Pulmonary artery endothelial cell (primary cell): ENCODE results near the gene RPS2. TPM values are rescaled to one million over a fixed set of nuclear protein-coding genes. Genes with fewer than 3 reads are reported as not detected.

Experiments
- DNase-seq: peaks from one replicate; pipeline ENCODE4 v3.0.0-alpha.2; 2011; ENCODE audit warnings: low read depth, low spot score
- total RNA-seq: library from RNA; depleted of rRNA; stranded (reverse); fragments of >200 nt; gene quantifications from 2 replicates; pipeline ENCODE4 v1.2.3, GENCODE V29; 2014

The RPS2 gene
- total RNA-seq, 1 donor from 2014 or later = 4,514 TPM

DNA sequence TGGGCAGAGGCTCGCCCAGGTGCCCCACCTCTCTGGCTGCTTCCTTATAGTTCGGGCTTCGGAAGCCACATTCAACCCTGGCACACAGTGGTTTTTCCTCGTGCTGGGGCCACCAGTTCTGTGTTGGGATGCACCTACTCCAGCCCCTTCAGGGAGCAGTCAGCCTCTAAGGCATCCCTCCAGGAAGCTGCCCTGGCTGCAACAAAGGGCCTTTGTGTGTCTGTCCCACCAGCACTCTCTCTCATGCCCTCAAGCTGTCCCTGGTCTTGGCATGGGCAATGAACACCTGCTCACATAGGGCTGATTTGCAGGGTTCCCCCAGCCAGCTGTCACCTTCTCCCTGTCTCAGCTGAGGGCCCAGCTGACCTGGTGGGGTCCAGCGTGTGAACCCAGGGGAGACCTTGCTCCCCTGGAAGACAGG, 17.4 kb upstream of the RPS2 start:
- DNase-seq = no peak

DNA sequence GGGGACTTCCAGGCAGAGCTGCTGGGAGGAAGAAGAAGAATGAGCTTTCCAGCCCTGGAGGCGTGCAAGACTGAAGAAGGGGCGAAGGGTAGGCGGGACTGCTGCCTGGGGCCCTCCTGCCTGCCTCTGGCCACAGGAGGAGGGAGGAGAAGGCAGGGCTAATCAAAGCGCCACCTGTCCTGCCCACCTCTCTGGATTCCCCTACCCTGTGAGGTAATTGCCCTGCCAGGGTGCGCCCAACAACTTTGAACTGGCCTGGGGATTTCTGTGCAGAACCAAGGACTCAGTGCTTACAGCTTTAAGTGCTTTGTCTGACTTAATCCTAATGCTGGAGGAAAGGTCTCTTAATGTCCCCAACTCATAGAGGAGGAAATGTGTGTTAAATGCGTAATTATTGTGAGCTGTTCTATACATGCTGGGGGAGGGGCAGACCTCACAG, 16.8 kb upstream of the RPS2 start, which contains the start of gene NOXO1:
Gene NOXO1 (minus strand): TSS at position 72 of the 439 bp plus-strand sequence. CDS start 290 bp downstream, outside the sequence.
- DNase-seq = no peak

DNA sequence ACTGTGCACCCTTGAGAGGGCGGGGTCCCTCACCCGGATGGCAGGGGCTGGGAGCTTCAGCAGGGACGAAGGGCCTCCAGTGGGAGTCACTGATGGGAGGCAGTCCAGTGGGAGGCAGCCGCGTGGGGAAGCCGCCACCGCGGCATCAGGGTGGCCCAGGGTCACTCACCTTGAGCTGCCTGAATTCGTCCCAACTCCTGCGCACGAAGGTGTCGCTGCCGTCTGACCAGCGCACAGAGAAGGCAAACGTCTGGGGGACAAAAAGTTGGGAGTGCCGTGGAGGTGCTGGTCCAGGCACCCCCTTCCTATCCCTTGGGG, 16.1 kb upstream of the RPS2 start:
- DNase-seq = no peak

DNA sequence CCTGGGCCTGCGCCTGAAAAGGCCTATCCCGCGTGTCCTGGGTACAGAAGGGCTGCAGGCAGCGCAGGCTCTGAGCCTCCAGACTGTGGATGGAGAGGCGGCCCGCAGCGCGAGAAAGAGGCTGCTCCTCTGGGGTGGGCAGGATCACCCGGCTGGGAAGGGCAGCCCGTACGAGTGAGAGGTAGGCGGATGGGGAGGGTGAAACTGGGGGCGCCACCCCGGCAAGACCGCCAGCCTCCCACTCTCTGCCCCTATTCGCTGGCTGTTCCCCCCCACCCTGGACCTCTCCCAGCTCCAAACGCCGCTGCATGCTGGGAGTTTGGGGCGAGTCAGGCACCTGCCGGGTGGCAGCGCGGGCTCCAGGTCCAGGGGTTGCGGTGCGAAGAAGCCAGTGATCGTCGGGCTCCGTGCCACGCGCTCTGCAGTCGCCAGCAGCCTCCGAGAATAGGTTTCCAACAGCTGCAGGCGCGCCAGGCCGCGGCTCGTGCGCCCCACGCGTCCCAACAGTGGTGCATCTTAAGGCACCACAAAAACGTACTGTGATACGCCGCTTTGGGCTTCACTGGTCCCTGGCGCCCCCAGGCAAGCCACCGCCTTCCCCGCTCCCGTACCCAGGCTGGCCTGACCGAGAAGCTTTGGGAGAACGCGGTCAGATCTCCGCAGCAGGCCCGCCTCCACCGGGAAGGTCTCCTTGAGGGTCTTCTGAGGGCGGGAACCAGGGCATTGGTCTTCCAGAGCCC, 15.6 kb upstream of the RPS2 start:
- DNase-seq = no peak

DNA sequence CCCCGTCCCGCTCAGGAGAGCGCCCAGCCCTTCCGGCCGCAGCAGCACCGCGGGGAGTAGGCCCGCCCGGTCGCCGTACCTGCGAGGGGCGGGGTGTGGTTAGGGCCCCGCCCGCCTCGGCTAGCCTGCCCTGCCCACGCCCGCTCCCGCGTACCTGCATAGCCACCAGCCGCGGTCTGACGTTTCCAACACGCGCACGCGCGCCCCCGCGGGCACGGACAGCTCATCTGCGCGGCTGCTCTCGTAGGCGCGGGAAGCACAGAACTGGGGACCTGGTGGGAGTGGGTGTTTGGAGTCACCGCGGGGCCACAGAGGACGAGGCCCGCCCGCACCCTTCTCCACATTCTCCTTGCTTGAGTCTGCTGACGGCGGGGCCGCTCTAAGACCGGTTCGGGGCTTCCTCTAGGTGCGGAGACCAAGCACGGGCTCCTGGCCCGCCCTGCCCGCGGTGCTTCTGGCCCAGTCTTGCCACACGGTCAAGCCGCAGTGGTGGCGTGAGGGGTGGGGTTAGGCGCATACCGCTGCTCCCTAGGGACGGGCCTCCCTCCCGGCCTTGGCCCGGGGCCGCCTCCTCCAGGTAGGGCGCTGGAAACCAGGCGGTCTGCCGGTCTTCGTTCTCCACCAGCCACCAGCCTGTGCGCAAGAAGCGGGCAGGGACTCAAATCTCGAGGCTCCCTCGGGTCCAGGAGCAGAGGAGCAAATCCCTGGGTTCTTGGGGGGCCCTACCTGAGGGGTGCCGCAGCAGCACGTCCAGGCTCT, 14.8 kb upstream of the RPS2 start:
- DNase-seq = no peak

DNA sequence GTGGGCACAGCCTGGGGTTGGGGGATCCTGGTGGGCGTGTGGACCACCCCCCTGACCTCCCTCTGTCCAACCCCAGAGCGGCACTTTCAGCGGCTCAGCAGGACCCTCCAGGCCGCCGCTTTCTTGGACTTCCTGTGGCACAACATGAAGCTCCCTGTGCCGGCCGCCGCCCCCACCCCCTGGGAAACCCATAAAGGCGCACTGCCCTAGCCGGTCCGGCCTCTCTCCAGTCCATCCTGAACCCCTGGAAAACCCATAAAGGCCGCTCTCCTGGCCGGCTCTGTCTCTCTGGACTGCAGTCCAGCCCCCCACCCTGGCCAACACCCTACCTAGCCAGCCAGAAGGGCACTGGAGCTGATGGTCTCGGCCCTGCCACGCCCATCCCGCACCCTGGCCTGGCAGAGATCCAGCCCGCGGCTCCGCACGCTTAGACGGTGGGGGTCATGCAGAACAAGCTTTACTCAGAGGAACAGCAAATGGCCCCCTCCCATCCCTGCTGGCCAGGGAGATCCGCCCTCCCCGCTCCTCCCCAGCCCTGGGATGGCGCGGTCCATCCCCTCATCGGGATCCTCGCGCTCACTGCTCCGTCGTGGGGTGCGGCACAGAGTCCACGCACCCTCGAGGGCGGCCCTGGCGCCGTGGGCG, 14.0 kb upstream of the RPS2 start:
- DNase-seq = no peak

DNA sequence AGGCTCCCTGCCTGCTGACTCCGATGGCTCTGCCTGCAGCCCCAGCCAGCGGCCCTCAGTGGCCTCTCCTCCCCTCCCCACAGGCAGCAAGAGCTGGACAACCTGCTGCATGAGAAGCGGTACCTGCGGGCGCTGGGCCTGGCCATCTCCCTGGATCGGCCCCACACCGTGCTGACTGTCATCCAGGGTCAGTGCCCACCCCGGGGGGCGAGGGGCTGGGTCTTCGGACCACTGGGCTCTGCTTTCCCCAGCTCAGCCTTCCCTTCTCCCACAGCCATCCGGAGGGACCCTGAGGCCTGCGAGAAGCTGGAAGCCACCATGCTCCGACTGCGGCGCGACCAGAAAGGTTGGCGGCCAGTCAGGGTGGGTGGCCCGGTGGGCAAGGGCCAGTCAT, 13.2 kb upstream of the RPS2 start:
- no peak for DNase-seq

DNA sequence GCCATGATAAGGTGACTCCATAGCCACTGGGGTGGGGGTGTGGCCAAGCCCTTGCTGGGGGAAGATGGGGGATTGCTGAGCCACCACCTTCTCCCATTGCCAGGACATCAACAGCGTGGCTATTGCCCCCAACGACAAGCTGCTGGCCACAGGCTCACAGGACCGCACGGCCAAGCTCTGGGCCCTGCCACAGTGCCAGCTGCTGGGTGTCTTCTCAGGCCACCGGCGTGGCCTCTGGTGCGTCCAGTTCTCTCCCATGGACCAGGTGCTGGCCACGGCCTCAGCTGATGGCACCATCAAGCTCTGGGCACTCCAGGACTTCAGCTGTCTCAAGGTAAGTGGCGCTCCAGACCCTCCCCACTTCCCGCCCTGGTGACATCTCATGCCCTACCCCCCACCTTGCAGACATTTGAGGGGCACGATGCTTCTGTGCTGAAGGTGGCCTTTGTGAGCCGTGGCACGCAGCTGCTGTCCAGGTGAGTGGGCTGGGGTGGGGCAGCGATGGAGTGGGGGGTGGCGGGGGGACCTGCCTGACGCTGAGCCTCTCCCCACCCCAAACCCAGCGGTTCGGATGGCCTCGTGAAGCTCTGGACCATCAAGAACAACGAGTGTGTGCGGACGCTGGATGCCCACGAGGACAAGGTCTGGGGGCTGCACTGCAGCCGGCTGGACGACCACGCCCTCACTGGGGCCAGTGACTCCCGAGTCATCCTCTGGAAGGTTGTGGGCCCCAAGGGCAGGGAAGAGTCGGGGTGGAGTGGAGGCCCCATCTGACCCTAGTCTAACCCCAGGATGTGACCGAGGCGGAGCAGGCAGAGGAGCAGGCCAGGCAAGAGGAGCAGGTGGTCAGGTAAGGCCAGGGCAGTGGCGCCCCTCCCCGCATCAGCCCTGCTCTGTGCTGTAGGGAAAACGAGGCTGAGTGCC, 12.6 kb upstream of the RPS2 start:
- no peak for DNase-seq

DNA sequence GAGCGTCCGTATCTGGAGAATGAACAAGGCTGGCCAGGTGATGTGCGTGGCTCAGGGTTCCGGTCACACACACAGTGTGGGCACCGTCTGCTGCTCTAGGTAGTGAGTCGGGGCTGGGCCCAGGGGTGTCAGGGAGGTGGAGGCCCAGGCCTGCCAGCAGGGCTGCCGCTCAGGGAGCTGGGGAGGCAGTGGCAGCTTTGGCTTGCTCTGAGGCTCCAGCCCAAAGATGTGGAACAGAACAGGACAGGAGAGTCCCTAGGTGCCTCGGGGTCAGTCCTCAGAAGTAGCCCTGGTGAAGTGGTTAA, 11.5 kb upstream of the RPS2 start:
- DNase-seq = no peak

DNA sequence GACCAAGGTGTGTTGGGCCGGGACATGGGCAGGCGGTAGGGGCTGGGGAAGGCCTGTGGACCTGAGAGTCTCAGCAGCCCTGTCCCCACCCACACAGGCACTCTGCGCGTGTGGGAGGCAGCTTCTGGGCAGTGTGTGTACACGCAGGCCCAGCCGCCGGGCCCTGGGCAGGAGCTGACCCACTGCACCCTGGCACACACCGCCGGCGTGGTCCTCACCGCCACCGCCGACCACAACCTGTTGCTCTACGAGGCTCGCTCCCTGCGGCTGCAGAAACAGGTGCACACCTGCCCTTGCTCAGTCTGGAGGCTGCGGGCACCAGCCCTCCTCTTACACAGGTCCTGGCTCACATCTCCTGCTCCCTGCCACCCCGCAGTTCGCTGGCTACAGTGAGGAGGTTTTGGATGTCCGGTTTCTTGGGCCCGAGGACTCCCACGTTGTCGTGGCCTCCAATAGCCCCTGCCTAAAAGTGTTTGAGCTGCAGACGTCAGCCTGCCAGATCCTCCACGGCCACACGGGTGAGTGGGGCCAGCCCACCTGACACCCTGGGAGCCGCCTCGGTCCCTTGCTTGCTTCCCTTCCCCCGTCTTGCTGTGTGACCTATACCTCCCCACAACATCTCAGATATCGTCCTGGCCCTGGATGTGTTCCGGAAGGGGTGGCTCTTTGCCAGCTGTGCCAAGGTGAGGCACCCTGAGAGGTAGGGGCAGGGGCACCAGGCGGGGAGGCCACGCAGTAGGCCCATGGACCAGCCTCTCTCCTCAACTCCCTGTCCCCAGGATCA, 11.0 kb upstream of the RPS2 start:
- DNase-seq = no peak

DNA sequence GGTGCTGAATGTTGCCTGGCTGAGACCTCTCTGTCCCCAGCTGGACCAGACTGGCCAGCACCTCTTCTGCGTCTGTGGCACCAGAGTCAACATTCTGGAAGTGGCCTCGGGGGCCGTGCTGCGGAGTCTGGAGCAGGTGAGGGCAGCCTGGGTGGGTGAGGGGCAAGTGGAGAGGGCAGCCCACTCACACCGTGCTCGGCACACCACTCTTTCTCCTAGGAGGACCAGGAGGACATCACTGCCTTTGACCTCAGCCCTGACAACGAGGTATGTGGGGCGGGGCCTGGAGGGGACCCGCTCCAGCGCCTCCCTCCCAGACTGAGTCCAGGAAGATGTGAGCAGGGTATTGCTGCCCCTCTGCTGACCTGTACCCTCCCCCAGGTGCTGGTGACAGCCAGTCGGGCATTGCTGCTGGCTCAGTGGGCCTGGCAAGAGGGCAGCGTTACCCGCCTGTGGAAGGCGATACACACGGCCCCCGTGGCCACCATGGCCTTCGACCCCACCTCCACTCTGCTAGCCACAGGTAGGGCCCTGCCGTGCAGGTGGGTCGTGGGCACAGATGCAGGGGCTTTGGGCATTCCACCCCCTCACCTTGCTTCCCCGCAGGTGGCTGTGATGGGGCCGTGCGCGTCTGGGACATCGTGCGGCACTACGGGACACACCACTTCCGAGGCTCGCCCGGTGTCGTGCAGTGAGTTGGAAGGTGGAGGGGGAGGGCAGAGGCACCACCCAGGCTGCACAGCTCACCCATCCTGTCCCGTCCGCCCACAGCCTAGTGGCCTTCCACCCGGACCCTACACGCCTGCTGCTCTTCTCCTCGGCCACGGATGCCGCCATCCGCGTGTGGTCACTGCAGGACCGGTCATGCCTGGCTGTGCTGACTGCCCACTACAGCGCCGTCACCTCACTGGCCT, 9.8 kb upstream of the RPS2 start:
- DNase-seq = no peak

DNA sequence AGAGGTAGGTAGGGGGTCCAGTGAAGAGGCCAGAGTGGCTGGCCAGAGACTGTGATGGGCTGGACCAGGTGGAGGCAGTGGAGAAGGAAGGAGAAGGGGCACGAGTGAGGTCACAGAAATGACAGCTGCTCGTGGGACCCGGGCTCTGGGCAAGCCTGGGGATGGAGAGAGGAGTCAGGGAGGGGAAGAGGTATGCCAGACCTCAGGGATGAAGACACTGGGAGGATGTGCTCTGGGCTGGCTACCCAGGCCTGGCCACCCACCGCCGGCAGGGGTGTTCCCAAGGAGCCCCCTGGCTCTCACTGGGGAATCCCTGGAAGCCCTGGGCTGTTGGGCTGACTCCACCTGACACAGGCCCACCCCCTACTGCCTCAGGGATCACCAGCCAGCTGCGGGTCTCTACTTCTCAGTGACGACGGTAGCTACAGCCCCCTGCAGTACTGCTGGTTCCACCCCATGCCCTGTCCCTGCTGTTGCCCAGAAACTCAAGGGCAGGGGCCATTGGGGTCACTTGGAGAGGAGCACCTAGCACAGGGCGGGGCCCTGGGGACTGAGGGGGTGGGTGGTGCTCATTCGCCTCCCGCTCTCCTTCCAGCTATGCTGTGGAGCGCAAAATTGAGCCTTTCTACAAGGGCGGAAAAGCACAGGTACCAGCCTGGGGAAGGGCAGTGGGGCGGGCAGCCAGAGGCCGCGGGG, 9.0 kb upstream of the RPS2 start:
- no peak for DNase-seq

DNA sequence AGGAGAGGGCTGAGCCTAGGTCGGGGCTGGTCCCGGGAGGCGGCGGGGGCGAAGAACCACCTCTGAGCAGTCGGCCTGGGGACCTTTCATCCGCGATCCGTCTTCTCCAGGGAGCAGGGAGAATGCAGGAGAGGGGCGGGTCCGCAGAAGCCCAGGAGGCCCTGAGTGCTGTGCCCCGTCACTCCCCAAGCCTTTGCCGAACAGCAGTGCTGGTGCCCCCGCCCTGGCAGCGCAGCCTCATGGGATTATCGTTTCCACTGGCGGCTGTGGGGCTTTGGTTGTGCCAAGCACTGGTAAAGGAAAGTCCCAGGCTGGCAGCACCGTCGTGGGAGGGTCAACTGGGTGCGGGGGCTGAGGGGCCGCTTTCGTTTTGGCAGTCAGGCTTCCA, 7.9 kb upstream of the RPS2 start:
- DNase-seq = no peak

DNA sequence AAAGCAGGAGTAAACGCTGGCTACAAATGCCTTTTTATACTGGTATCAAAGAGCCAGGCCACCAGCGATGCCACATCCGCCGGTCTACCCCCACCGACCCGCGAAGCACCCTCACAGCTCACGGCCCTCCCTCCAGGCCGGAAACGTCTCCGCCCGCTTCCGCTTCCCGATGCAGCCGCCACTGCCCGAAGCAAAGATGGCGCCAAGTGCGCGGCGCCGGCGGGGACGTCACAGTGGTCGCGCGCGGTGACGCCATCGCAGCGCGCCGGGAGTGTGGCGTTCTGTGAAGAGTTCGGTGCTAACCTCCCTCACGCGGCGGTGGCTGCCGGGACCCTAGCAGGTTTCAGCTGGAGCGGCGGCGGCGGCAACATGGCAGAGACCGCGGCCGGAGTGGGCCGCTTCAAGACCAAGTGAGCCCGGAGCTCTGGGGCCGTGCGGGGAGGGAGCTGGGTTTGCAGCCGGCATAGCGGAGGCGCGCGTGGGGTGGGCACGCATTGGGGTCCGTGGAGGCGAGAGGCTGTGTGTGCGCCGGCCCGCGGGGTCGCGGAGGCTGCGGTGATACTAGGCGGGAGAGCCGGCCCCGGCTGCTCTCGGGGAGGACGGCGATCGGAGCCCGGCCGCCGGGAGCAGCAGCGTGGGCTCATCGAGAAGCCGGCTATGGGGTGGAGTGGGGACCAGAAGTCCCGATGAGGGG, 7.3 kb upstream of the RPS2 start, which contains the start of gene TBL3:
Gene TBL3 (plus strand): TSS at position 258 of the 694 bp plus-strand sequence. CDS start 112 bp downstream, at position 370.
- peak; percentile 81 for DNase-seq

DNA sequence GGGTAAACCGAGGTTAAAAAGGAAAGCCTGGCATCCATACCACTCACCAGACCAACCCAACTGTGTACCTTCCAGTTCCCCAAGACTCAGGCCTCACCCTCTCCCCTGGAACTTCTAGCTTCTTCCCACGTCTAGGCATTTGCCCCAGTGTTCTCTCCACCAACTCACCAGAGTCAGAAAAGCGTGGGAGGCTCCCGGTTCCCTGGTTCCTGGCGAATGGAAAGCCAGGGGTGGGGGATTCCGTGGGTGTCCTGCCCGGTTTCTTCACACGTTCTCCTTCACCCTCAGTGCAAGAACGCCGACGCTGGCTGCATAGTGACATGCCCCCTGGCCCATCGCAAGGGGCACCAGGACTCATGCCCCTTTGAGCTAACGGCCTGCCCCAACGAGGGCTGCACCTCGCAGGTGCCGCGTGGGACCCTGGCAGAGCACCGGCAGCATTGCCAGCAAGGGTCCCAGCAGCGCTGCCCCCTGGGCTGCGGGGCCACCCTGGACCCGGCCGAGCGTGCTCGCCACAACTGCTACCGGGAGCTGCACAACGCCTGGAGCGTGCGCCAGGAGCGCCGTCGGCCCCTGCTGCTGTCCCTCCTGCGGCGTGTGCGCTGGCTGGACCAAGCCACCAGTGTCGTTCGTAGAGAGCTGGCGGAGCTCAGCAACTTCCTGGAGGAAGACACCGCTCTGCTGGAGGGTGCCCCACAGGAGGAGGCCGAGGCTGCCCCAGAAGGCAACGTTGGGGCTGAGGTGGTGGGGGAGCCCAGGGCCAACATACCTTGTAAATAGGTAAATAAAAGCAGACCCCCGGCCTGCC, 3.7 kb upstream of the RPS2 start:
- no peak for DNase-seq

DNA sequence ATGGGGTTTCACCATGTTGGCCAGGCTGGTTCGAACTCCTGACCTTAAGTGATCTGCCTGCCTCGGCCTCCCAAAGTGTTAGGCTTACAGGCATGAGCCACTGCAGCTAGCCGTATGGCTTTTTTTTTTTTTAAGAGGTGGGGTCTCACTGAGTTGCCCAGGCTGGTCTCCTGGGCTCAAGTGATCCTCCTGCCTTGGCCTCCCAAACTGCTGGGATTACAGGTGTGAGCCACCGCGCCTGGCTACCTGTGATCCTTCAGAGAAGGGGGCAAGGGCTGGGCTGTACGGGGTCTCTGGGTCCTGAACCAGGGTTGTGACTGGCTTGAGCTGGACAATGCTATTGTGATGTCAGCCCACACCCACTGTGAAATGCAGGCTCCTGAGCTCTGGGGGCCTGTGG, 1.8 kb upstream of the RPS2 start, which contains the start of gene RNF151:
Gene RNF151 (plus strand): TSS at position 397 of the 400 bp plus-strand sequence. CDS start 26 bp downstream, outside the sequence.
- DNase-seq = no peak

DNA sequence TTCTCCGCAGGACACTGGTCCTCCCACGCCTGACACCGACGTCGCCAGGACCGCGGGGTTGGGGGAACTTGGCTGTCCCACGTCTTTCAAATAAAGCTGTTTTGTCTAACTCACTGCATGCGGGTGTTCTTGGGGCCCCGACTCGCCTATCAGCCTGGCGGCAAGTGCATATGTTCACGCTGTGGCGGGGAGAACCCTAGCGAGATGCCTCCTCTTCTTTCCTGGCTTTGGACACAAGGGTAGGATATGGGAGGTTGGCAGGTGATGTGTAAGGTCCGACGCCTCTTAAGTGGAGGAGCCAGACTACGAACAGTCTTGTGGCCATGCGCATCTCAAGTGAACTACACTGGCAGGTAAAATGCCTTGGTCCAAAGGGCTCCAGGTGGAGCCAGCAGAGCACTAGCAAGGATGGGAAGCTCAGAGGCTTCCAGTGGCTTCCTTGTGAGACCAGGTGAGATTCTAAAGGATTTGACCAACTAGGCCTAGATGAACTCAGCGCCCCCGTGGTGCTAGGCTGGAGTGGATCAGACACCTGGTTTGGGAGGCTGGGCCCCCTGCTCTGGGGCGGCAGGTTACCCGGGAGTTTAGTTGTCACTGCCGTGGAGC, 873 bp upstream of the RPS2 start:
- no peak for DNase-seq
